GM12892 (cell line): Measurements from ENCODE around the gene TMEM52B.

Experiments
- DNase-seq: peaks from one replicate; pipeline ENCODE4 v3.0.0; 2011; ENCODE audit not compliant: insufficient read length
- FAIRE-seq: peaks from 2 replicates; lab custom pipeline; 2011; peaks lifted over from hg19 to GRCh38; lab: Jason Lieb, UNC
- POLR2A ChIP-seq: IDR thresholded peaks from 2 replicates; pipeline ENCODE4 v1.6.1; 2011; ENCODE audit warnings: low read depth, low read length, control low read depth
- POLR2AphosphoS5 ChIP-seq: IDR thresholded peaks from 2 replicates; pipeline ENCODE4 v1.6.1; 2011; ENCODE audit warnings: low read depth, low read length, control low read depth
- TAF1 ChIP-seq: IDR thresholded peaks from 2 replicates; pipeline ENCODE4 v1.6.1; 2011; ENCODE audit warnings: low read depth, mild to moderate bottlenecking, control low read depth, low read length, borderline replicate concordance

TMEM52B gene

GRCh38 chr12:10236720-10237119, 57.9 kb downstream of the TMEM52B start:
- TF ChIP-seq TAF1 = no peak
- no peak for TF ChIP-seq POLR2A
- TF ChIP-seq POLR2AphosphoS5 = no peak
- FAIRE-seq (no peak), DNase-seq (no peak)

- no peak for DNase-seq
- TF ChIP-seq POLR2AphosphoS5 (no peak), TAF1 (no peak), POLR2A (no peak)
- FAIRE-seq = no peak
Observed at GRCh38 chr12:10238526-10238925, 59.7 kb downstream of the TMEM52B start.

- FAIRE-seq = no peak
- DNase-seq = no peak
- TF ChIP-seq POLR2A (no peak), TAF1 (no peak), POLR2AphosphoS5 (no peak)
Observed at GRCh38 chr12:10241290-10241689, 62.5 kb downstream of the TMEM52B start.
